ENCODE data around the gene TMEM161B.
A peak's percentile ranks its signal among the peaks of the same experiment; 100 is the strongest.

Gene TMEM161B

GRCh38 chr5:88268385-88269184 is at the start of gene TMEM161B:
Gene TMEM161B (minus strand): TSS chr5:88268845. CDS start chr5:88268723, 122 bp downstream.
- Histone ChIP-seq H3K4me3 (ENCODE audit: insufficient read depth, low read length, poor library complexity, severe bottlenecking) (peak within 1 kb of the TSS; percentile 90), H3F3A (ENCODE audit: insufficient read depth) (no peaks in the 10 kb centered on the region; the same call in 1 of the 2 replicates), H3K9me3 (ENCODE audit: insufficient read depth, low read length) (0 out of 2 replicates have a peak, but pooled peaks cover 6% of the 10 kb centered on the region), H2AFZ (ENCODE audit: low read depth, low read length, severe bottlenecking) (peak within 1 kb of the TSS; percentile 93), H3K36me3 (ENCODE audit: low read length) (peaks cover 31% of the 10 kb centered on the region), H3K4me2 (ENCODE audit: low read depth, low read length, poor library complexity, severe bottlenecking) (peak within 1 kb of the TSS; percentile 94), H3K27me3 (ENCODE audit: low read length) (no peaks in the 10 kb centered on the region), H3K27ac (ENCODE audit: low read depth, low read length) (peak within 1 kb of the TSS; percentile 64), H3K9ac (ENCODE audit: low read length) (peak within 1 kb of the TSS; percentile 87), H3K79me2 (ENCODE audit: insufficient read depth, low read length) (peaks cover 89% of the 10 kb centered on the region), H3K9me2 (replicated peaks; ENCODE audit: insufficient read depth, low read length) (no peaks in the 10 kb centered on the region), H4K20me1 (ENCODE audit: low read depth, low read length) (0 out of 2 replicates have a peak, but pooled peaks cover under 1% of the 10 kb centered on the region)
- TF ChIP-seq, protein P1, sequence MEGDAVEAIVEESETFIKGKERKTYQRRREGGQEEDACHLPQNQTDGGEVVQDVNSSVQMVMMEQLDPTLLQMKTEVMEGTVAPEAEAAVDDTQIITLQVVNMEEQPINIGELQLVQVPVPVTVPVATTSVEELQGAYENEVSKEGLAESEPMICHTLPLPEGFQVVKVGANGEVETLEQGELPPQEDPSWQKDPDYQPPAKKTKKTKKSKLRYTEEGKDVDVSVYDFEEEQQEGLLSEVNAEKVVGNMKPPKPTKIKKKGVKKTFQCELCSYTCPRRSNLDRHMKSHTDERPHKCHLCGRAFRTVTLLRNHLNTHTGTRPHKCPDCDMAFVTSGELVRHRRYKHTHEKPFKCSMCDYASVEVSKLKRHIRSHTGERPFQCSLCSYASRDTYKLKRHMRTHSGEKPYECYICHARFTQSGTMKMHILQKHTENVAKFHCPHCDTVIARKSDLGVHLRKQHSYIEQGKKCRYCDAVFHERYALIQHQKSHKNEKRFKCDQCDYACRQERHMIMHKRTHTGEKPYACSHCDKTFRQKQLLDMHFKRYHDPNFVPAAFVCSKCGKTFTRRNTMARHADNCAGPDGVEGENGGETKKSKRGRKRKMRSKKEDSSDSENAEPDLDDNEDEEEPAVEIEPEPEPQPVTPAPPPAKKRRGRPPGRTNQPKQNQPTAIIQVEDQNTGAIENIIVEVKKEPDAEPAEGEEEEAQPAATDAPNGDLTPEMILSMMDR (IDR thresholded peaks at IDR 0.05; ENCODE audit: insufficient read depth, low read length, poor library complexity, severe bottlenecking): no peak
- no peak for TF ChIP-seq EZH2phosphoT487 (conservative IDR thresholded peaks at IDR 0.05; ENCODE audit: low read length)

- Histone ChIP-seq H3K9ac (ENCODE audit: low read length) (no peak overlapping the region), H3K79me2 (ENCODE audit: insufficient read depth, low read length) (no peaks in the 10 kb centered on the region), H2AFZ (ENCODE audit: low read depth, low read length, severe bottlenecking) (no peak overlapping the region), H3K4me2 (ENCODE audit: low read depth, low read length, poor library complexity, severe bottlenecking) (no peak overlapping the region), H3K36me3 (ENCODE audit: low read length) (no peaks in the 10 kb centered on the region), H4K20me1 (ENCODE audit: low read depth, low read length) (no peaks in the 10 kb centered on the region), H3K27ac (ENCODE audit: low read depth, low read length) (no peak overlapping the region), H3K4me3 (ENCODE audit: insufficient read depth, low read length, poor library complexity, severe bottlenecking) (no peak overlapping the region), H3K9me3 (ENCODE audit: insufficient read depth, low read length) (no peaks in the 10 kb centered on the region), H3K27me3 (ENCODE audit: low read length) (no peaks in the 10 kb centered on the region), H3K9me2 (replicated peaks; ENCODE audit: insufficient read depth, low read length) (no peaks in the 10 kb centered on the region), H3F3A (ENCODE audit: insufficient read depth) (no peaks in the 10 kb centered on the region)
- TF ChIP-seq, protein P1 (IDR thresholded peaks at IDR 0.05; ENCODE audit: insufficient read depth, low read length, poor library complexity, severe bottlenecking): no peak
- TF ChIP-seq EZH2phosphoT487 (conservative IDR thresholded peaks at IDR 0.05; ENCODE audit: low read length): no peak
Measured at GRCh38 chr5:88304356-88304755, 35.7 kb upstream of the TMEM161B start.

DNA sequence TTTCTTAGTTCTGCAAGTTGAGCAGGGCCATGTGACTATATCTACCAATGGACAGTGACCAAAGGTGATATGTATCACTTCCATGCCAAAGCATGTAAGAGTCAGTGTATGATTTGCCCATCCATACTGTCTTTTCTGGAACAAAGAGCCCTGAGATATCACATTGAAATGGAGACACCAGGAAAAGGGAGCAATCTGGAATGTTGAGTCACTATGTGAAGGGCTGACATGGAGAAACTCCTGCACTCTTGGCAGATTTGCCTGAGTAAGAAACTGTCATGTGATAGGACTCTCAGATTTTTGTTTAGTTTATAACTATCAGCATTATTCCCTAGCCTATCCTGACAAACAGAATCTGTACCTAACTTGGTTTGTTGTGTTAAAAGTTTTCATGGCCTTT is 29.8 kb upstream of the TMEM161B start:
- Histone ChIP-seq H3K36me3 (ENCODE audit: low read length) (no peaks in the 10 kb centered on the region), H3K4me2 (ENCODE audit: low read depth, low read length, poor library complexity, severe bottlenecking) (no peak overlapping the region), H3K9me3 (ENCODE audit: insufficient read depth, low read length) (no peaks in the 10 kb centered on the region), H3K79me2 (ENCODE audit: insufficient read depth, low read length) (no peaks in the 10 kb centered on the region), H3K9ac (ENCODE audit: low read length) (no peak overlapping the region), H2AFZ (ENCODE audit: low read depth, low read length, severe bottlenecking) (no peak overlapping the region), H3F3A (ENCODE audit: insufficient read depth) (no peaks in the 10 kb centered on the region), H3K9me2 (replicated peaks; ENCODE audit: insufficient read depth, low read length) (no peaks in the 10 kb centered on the region), H3K4me3 (ENCODE audit: insufficient read depth, low read length, poor library complexity, severe bottlenecking) (no peak overlapping the region), H3K27ac (ENCODE audit: low read depth, low read length) (no peak overlapping the region), H3K27me3 (ENCODE audit: low read length) (no peaks in the 10 kb centered on the region), H4K20me1 (ENCODE audit: low read depth, low read length) (no peaks in the 10 kb centered on the region)
- TF ChIP-seq, protein P1 (IDR thresholded peaks at IDR 0.05; ENCODE audit: insufficient read depth, low read length, poor library complexity, severe bottlenecking): no peak
- TF ChIP-seq EZH2phosphoT487 (conservative IDR thresholded peaks at IDR 0.05; ENCODE audit: low read length): no peak

All from SU-DHL-6 (cell line).